K562 (cell line): Measurements from ENCODE around the gene TMSB4X. TPM values are rescaled to one million over a fixed set of nuclear protein-coding genes. Genes with fewer than 3 reads are reported as not detected.
A peak's percentile ranks its signal among the peaks of the same experiment; 100 is the strongest.

Experiments used
- ATAC-seq: fragments of 200-7000 bp; cut with Tn5 transposase; 3 replicates; pipeline ENCODE4 v1.9.1; 2020; ENCODE audit warnings: moderate library complexity
- BruUV-seq: library from RNA; stranded (reverse); fragments of 400-500 nt; replicated peaks from 2 replicates; lab custom pipeline; 2021; lab: Mats Ljungman, UMichigan
- CTCF ChIA-PET: fragments of 300-600 bp; formaldehyde crosslinking; extraction: SDS; loops from one replicate; lab custom pipeline; 2021; ENCODE audit warnings: low intra/inter-chr PET ratio; lab: Yijun Ruan, JAX
- POLR2A ChIA-PET: fragments of 300-600, 350-650 bp; sonication (Branson Sonifier 250); formaldehyde crosslinking; extraction: SDS; loops from one replicate; lab custom pipeline; 2021; ENCODE audit warnings: antibody characterized with exemption, inconsistent platforms; lab: Yijun Ruan, JAX
- DNase-seq, 4 experiments: peaks; one replicate each; pipeline versions ENCODE4 v3.0.0 to v3.0.0-alpha.2; 2011 to 2018; ENCODE audit warnings: low spot score in 3 of 4, mixed read lengths in 3 of 4; ENCODE audit errors: extremely low read depth in 1 of 4
- FAIRE-seq: peaks from 2 replicates; lab custom pipeline; 2011; peaks lifted over from hg19 to GRCh38; lab: Jason Lieb, UNC
- H2AFZ ChIP-seq: 2 replicates; pipeline ENCODE4 v1.6.0; 2011; ENCODE audit warnings: low read depth, low read length, control low read depth, inconsistent platforms
- H3K27ac ChIP-seq: fragments of 200-600 bp; 3 replicates; pipeline ENCODE4 v1.8.0; 2011; ENCODE audit warnings: low read depth, mild to moderate bottlenecking, control low read depth, inconsistent platforms, low read length, moderate library complexity, mixed read lengths; ENCODE audit errors: extremely low read depth
- H3K27me3 ChIP-seq, 2 experiments: fragments of 300-600 bp in 1 of 2; 2 replicates in 1 of 2; 3 replicates in 1 of 2; pipeline versions ENCODE4 v1.6.0 to v1.8.0; 2011; ENCODE audit warnings: inconsistent platforms in 2 of 2, low read length in 2 of 2, mild to moderate bottlenecking in 1 of 2, mixed read lengths in 1 of 2, moderate library complexity in 1 of 2; ENCODE audit not compliant: control insufficient read depth in 2 of 2, insufficient read depth in 2 of 2
- H3K36me3 ChIP-seq: fragments of 300-600 bp; 3 replicates; pipeline ENCODE4 v1.8.0; 2011; ENCODE audit warnings: mild to moderate bottlenecking, low read length, inconsistent platforms; ENCODE audit not compliant: control insufficient read depth, insufficient read depth
- H3K4me1 ChIP-seq, 2 experiments: fragments of 200-600 bp in 1 of 2; replicated peaks in 1 of 2; 2 replicates in 1 of 2; 3 replicates in 1 of 2; pipeline versions ENCODE4 v1.5.1 to v1.8.0; 2011; ENCODE audit warnings: inconsistent platforms in 2 of 2, low read length in 2 of 2, mild to moderate bottlenecking in 1 of 2, mixed read lengths in 1 of 2, moderate library complexity in 1 of 2; ENCODE audit not compliant: control insufficient read depth in 2 of 2, insufficient read depth in 2 of 2
- H3K4me2 ChIP-seq: 2 replicates; pipeline ENCODE4 v1.6.1; 2011; ENCODE audit warnings: low read length, control low read depth, inconsistent platforms, mixed read lengths; ENCODE audit not compliant: insufficient read depth
- H3K4me3 ChIP-seq: fragments of 200-600 bp; sonication (generic), shearing (Covaris generic); 2 replicates; pipeline ENCODE4 v1.5.1; 2016; ENCODE audit warnings: control low read depth, inconsistent platforms
- H3K79me2 ChIP-seq: fragments of 200-600 bp; 3 replicates; pipeline ENCODE4 v1.8.0; 2011; ENCODE audit warnings: low read length, inconsistent platforms; ENCODE audit not compliant: control insufficient read depth, insufficient read depth
- H3K9ac ChIP-seq, 2 experiments: 2 replicates each; pipeline versions ENCODE4 v1.6.0 to v1.6.1; 2011; ENCODE audit warnings: low read depth in 2 of 2, low read length in 2 of 2, control low read depth in 1 of 2, inconsistent platforms in 1 of 2, mild to moderate bottlenecking in 1 of 2, mixed read lengths in 1 of 2; ENCODE audit not compliant: insufficient read depth in 1 of 2
- H3K9me1 ChIP-seq: one replicate; pipeline ENCODE4 v1.6.0; 2011; ENCODE audit warnings: inconsistent platforms, mild to moderate bottlenecking, low read length, moderate library complexity; ENCODE audit not compliant: control insufficient read depth, insufficient read depth
- H3K9me3 ChIP-seq: replicated peaks from 2 replicates; pipeline ENCODE4 v1.5.1; 2011; ENCODE audit warnings: low read depth, low read length, inconsistent platforms; ENCODE audit not compliant: control insufficient read depth, insufficient read depth
- H4K20me1 ChIP-seq: replicated peaks from 2 replicates; pipeline ENCODE4 v1.6.1; 2011; ENCODE audit warnings: low read length, inconsistent platforms, mixed read lengths; ENCODE audit not compliant: control insufficient read depth, insufficient read depth
- CHD2 ChIP-seq: IDR thresholded peaks from 2 replicates; pipeline ENCODE4 v1.6.1; 2011; ENCODE audit warnings: low read depth, low read length
- EGR1 ChIP-seq: fragments of 450-650 bp; conservative IDR thresholded peaks from 2 replicates; pipeline ENCODE4 v1.6.1; 2017; ENCODE audit warnings: mild to moderate bottlenecking
- MNT ChIP-seq, 2 experiments: fragments of 450-650 bp; conservative IDR thresholded peaks; 2 replicates each; pipeline ENCODE4 v1.6.1; 2017; ENCODE audit warnings: mild to moderate bottlenecking in 2 of 2, moderate library complexity in 2 of 2
- PRPF4 ChIP-seq: fragments of 200-400 bp; formaldehyde crosslinking; IDR thresholded peaks from one replicate; pipeline ENCODE4 v1.6.1; 2017; ENCODE audit warnings: low read length, low read depth, mild to moderate bottlenecking; ENCODE audit not compliant: insufficient read depth, poor library complexity, severe bottlenecking
- RBFOX2 ChIP-seq: fragments of 200-400 bp; formaldehyde crosslinking; IDR thresholded peaks from 2 replicates; pipeline ENCODE4 v1.6.1; 2017; ENCODE audit warnings: low read depth, mild to moderate bottlenecking, low read length, moderate library complexity
- VEZF1 ChIP-seq: fragments of 200-800 bp; sonication (Bioruptor generic); IDR thresholded peaks from 2 replicates; pipeline ENCODE4 v1.6.1; 2017; ENCODE audit warnings: missing genetic modification characterization, missing compliant biosample characterization
- YY1 ChIP-seq, 3 experiments: IDR thresholded peaks; 2 replicates each; pipeline ENCODE4 v1.6.1; 2011; ENCODE audit warnings: low read length in 2 of 3, mild to moderate bottlenecking in 2 of 3, moderate library complexity in 2 of 3, borderline replicate concordance in 1 of 3, control low read depth in 1 of 3, low read depth in 1 of 3; ENCODE audit not compliant: insufficient read depth in 3 of 3, insufficient replicate concordance in 2 of 3, control insufficient read depth in 1 of 3, insufficient read length in 1 of 3; ENCODE audit errors: extremely low read depth in 1 of 3
- ZBTB12 ChIP-seq: fragments of 250-450 bp; sonication (Bioruptor Pico); IDR thresholded peaks from 2 replicates; pipeline ENCODE4 v1.4.0; 2020
- ZBTB7A ChIP-seq: IDR thresholded peaks from 2 replicates; pipeline ENCODE4 v1.6.1; 2011; ENCODE audit warnings: low read depth, mild to moderate bottlenecking, low read length, moderate library complexity, borderline replicate concordance; ENCODE audit not compliant: control insufficient read depth
- ZNF124 ChIP-seq: sonication (generic); formaldehyde crosslinking; IDR thresholded peaks from 2 replicates; pipeline ENCODE4 v1.8.1; 2022; ENCODE audit warnings: missing genetic modification reagents
- ZNF431 ChIP-seq: sonication (generic); formaldehyde crosslinking; IDR thresholded peaks from 2 replicates; pipeline ENCODE4 v1.8.0; 2022; ENCODE audit warnings: mild to moderate bottlenecking, missing genetic modification reagents
- WGBS: fragments of 100-300 bp; shearing (Covaris generic); methylation state at CpG from one replicate; pipeline ENCODE4 v1.1.6; 2016; ENCODE audit warnings: low coverage, mixed read lengths; ENCODE audit not compliant: insufficient coverage; ENCODE audit errors: missing lambda C conversion rate; 5-methylcytosine and 5-hydroxymethylcytosine counted together
- in situ Hi-C: fragments of 300-500 bp; cut with MboI; formaldehyde crosslinking; loops from 4 replicates; pipeline ENCODE4 v1.15.0; 2018; ENCODE audit warnings: inconsistent platforms, mixed read lengths
- intact Hi-C: fragments of 100-400 bp; cut with micrococcal nuclease; formaldehyde crosslinking; loops from 2 replicates; pipeline ENCODE4 v1.14.2; 2022
- polyA plus RNA-seq, 8 experiments: library from polyadenylated mRNA; depleted of rRNA in 4 of 8; stranded (reverse) in 5 of 8; unstranded in 3 of 8; fragments of >200 nt; fragmentation: Nextera tagmentation in 2 of 8; fragmentation: Illumina TruSeq in 1 of 8; extraction: Ambion mirVana in 2 of 8; extraction: Trizol in 1 of 8; gene quantifications; 2 replicates each; pipeline versions ENCODE4 v1.2.1 to v1.2.3, GENCODE V29; 2011 to 2014; ENCODE audit warnings: inconsistent platforms in 1 of 8, missing spikeins in 1 of 8
- total RNA-seq, 7 experiments: library from RNA; depleted of rRNA in 6 of 7; stranded (reverse); fragments of >200 nt in 6 of 7; fragmentation: Illumina TruSeq in 2 of 7; extraction: Trizol in 2 of 7; gene quantifications; 2 replicates each; pipeline versions ENCODE4 v1.2.1 to v1.2.3, GENCODE V29; 2011 to 2021; ENCODE audit warnings: low replicate concordance in 1 of 7

TMSB4X gene
- total and polyA plus RNA-seq, 9 of the 15 experiments (the other 6 are each of a cell fraction or from before 2014, with no cell fraction given): 1,035 to 2,035 (median 1,529) TPM

GRCh38 chrX:12975670-12975965, 708 bp downstream of the TMSB4X start (continued):
- TF ChIP-seq ZBTB12 (CRISPR knock-in tag) (no peak), PRPF4 (peak; percentile 45), ZBTB7A (peak; percentile 28; the same call in 1 of the 2 replicates), CHD2 (no peak)

GRCh38 chrX:12975991-12976558, 1.2 kb downstream of the TMSB4X start:
- ChIA-PET POLR2A (interaction anchor here (0.5 to 3.1 kb wide), 23 partner anchors 10 to 596 kb away, joined by 3 to 32 read pairs (median 4); no protein-coding TSS in a partner anchor), CTCF (interaction anchor here (1.1 kb wide), 1 partner anchor 30 kb away, joined by 4 read pairs; no protein-coding TSS in a partner anchor)
- ATAC-seq (peak; percentile 46), DNase-seq (peak; percentile 46 to 74 (median 56)), FAIRE-seq (peak; percentile 49)
- Histone ChIP-seq H2AFZ (no peak overlapping the region), H3K9me3 (no peaks in the 10 kb centered on the region), H3K4me2 (peak overlapping the region; percentile 94), H3K4me1 (peaks cover 8 to 29% of the 10 kb centered on the region in 2 experiments; a peak in 4 of 5 replicates), H3K9me1 (no peaks in the 10 kb centered on the region), H3K9ac (peak overlapping the region; percentile 89 to 97), H3K27ac (peak overlapping the region; percentile 95), H3K27me3 (no peaks in the 10 kb centered on the region), H3K4me3 (peak overlapping the region; percentile 97), H3K36me3 (peaks cover 12% of the 10 kb centered on the region; the same call in 2 of the 3 replicates), H4K20me1 (peaks cover 6% of the 10 kb centered on the region; the same call in 1 of the 2 replicates), H3K79me2 (peaks cover 46% of the 10 kb centered on the region)
- 2% methylated on average over 22 of the region's 34 CpGs for WGBS
- in situ Hi-C loops (no loop called here), intact Hi-C loops (loop anchor here (1.0 to 5.0 kb wide), 4 partner anchors 25 to 316 kb away; no protein-coding TSS in a partner anchor)
- BruUV-seq: no TSS peak
- TF ChIP-seq YY1 (IDR thresholded peaks at IDR 0.05; ENCODE audit: borderline replicate concordance in 1 of 3, control insufficient read depth in 1 of 3, extremely low read depth in 1 of 3, insufficient read depth in 3 of 3, insufficient read length in 1 of 3, insufficient replicate concordance in 2 of 3, low read depth in 1 of 3, low read length in 2 of 3): peak in 1 of 3 experiments; percentile 33
- TF ChIP-seq ZNF124 (CRISPR knock-in tag): no peak
- TF ChIP-seq ZNF431 (CRISPR knock-in tag): 0 out of 2 replicates have a peak, but pooled peaks have one; percentile 24
- 0 out of 2 replicates have a peak, but pooled peaks have one; percentile 24 for TF ChIP-seq EGR1
- TF ChIP-seq MNT (conservative IDR thresholded peaks at IDR 0.05): peak in 1 of 2 experiments; percentile 23; a peak in 1 of 4 replicates
- peak; percentile 94 for TF ChIP-seq VEZF1 (CRISPR knock-in tag)
- peak; percentile 55 for TF ChIP-seq RBFOX2
